ENCODE results near the gene NR2F1-AS1. TPM values are rescaled to one million over a fixed set of nuclear protein-coding genes. Genes with fewer than 3 reads are reported as not detected.

Gene NR2F1-AS1
- total RNA-seq, 1 experiment from 2014 or later: 27.0 TPM

GRCh38 chr5:93604644-93605515 is 23.9 kb upstream of the NR2F1-AS1 start:
- peaks cover 17% of the 10 kb centered on the region for H3K27me3 ChIP-seq (ENCODE audit: control insufficient read depth, insufficient read depth, low read length)
- no peak for TF ChIP-seq REST (IDR thresholded peaks at IDR 0.05; ENCODE audit: insufficient read depth in 1 of 2, low read depth in 2 of 2, low read length in 1 of 2)
- no peak for TF ChIP-seq TCF7L2 (IDR thresholded peaks at IDR 0.05; ENCODE audit: low read depth, low read length)
- TF ChIP-seq SIN3A (IDR thresholded peaks at IDR 0.05; ENCODE audit: borderline replicate concordance, insufficient read depth, low read depth, low read length): no peak
- TF ChIP-seq CTCF (IDR thresholded peaks at IDR 0.05): no peak
- intact Hi-C loops (cut with micrococcal nuclease; ENCODE audit: unreplicated experiment): loop anchor here (5.0 kb wide), 1 partner anchor 197 kb away; no protein-coding TSS in a partner anchor
- H3K4me3 ChIP-seq (ENCODE audit: low read depth in 2 of 2, low read length in 2 of 2): no peak overlapping the region
- BruUV-seq (replicated peaks): no TSS peak
- H3K27ac ChIP-seq (ENCODE audit: low read length): no peak overlapping the region
- no peaks in the 10 kb centered on the region for H3K9me3 ChIP-seq (ENCODE audit: control insufficient read depth, insufficient read depth, low read depth, low read length)
- POLR2A ChIA-PET: no interaction called here
- H3K4me1 ChIP-seq (ENCODE audit: control insufficient read depth, insufficient read depth, low read length): peaks cover 19% of the 10 kb centered on the region
- H3K36me3 ChIP-seq (ENCODE audit: control insufficient read depth, insufficient read depth, low read length): no peaks in the 10 kb centered on the region; the same call in 1 of the 2 replicates
- DNase-seq (ENCODE audit: low read depth, low spot score) (no peak), ATAC-seq (no peak)
- CTCF ChIA-PET: interaction anchor here (0.6 kb wide), 1 partner anchor 743 kb away, joined by 4 read pairs; no protein-coding TSS in a partner anchor
- in situ Hi-C loops (cut with HindIII; ENCODE audit: low pct_unique_long_range_greater_than_20kb, low sequenced_read_pairs): loop anchor here (25.0 kb wide), 1 partner anchor 207 kb away; no protein-coding TSS in a partner anchor

GRCh38 chr5:93603793-93604643 is 23.0 kb upstream of the NR2F1-AS1 start:
- intact Hi-C loops (cut with micrococcal nuclease; ENCODE audit: unreplicated experiment): no loop called here

More at GRCh38 chr5:93603793-93604643, 23.0 kb upstream of the NR2F1-AS1 start:
- Histone ChIP-seq H3K4me3 (ENCODE audit: low read depth in 2 of 2, low read length in 2 of 2) (no peak overlapping the region), H3K36me3 (ENCODE audit: control insufficient read depth, insufficient read depth, low read length) (no peaks in the 10 kb centered on the region), H3K9me3 (ENCODE audit: control insufficient read depth, insufficient read depth, low read depth, low read length) (no peaks in the 10 kb centered on the region), H3K4me1 (ENCODE audit: control insufficient read depth, insufficient read depth, low read length) (peaks cover 19% of the 10 kb centered on the region), H3K27ac (ENCODE audit: low read length) (no peak overlapping the region), H3K27me3 (ENCODE audit: control insufficient read depth, insufficient read depth, low read length) (peaks cover 8% of the 10 kb centered on the region)
- no peak for DNase-seq (ENCODE audit: low read depth, low spot score)
- in situ Hi-C loops (cut with HindIII; ENCODE audit: low pct_unique_long_range_greater_than_20kb, low sequenced_read_pairs): loop anchor here (25.0 kb wide), 1 partner anchor 208 kb away; no protein-coding TSS in a partner anchor
- TF ChIP-seq POLR2AphosphoS5 (IDR thresholded peaks at IDR 0.05; ENCODE audit: low read depth, low read length) (no peak), SIN3A (IDR thresholded peaks at IDR 0.05; ENCODE audit: borderline replicate concordance, insufficient read depth, low read depth, low read length) (no peak), REST (IDR thresholded peaks at IDR 0.05; ENCODE audit: insufficient read depth in 1 of 2, low read depth in 2 of 2, low read length in 1 of 2) (no peak), TCF7L2 (IDR thresholded peaks at IDR 0.05; ENCODE audit: low read depth, low read length) (no peak), CTCF (IDR thresholded peaks at IDR 0.05) (no peak)
- CTCF ChIA-PET: no interaction called here
- no peak for ATAC-seq
- BruUV-seq (replicated peaks): no TSS peak
- POLR2A ChIA-PET: interaction anchor here (1.4 kb wide), 1 partner anchor 16 kb away, joined by 4 read pairs; no protein-coding TSS in a partner anchor

Measured in Panc1 (cell line).